Stimulated activated naive B cell treated with anti-CD40 and anti-IgM and Interleukin-4, amounts not matched to agents 10 μg/mL and 1 μg/mL and 100 μg/mL, for 72 hours (primary cell): ENCODE measurements around the gene PARP8.

Experiments used
- ATAC-seq, 2 donors: fragments of 150-1000 bp; cut with Tn5 transposase; replicated peaks; 2 replicates each; pipeline ENCODE4 v1.10.0; 2021; ENCODE audit warnings: moderate library complexity in 1 of 2
- DNase-seq: peaks from one replicate; pipeline ENCODE4 v3.0.0; 2021
- H3K27ac Mint-ChIP-seq: one replicate; pipeline ENCODE4 v1.8.0; 2022; ENCODE audit warnings: mild to moderate bottlenecking, mixed read lengths
- H3K27me3 Mint-ChIP-seq, 2 donors: one replicate each; pipeline ENCODE4 v1.8.0; 2022; ENCODE audit warnings: mixed read lengths in 2 of 2
- H3K36me3 Mint-ChIP-seq, 2 donors: one replicate each; pipeline ENCODE4 v1.8.0; 2022; ENCODE audit warnings: mixed read lengths in 2 of 2, mild to moderate bottlenecking in 1 of 2
- H3K4me1 Mint-ChIP-seq, 2 donors: one replicate each; pipeline ENCODE4 v1.8.0; 2022; ENCODE audit warnings: mixed read lengths in 2 of 2, mild to moderate bottlenecking in 1 of 2
- H3K4me3 Mint-ChIP-seq, 2 donors: one replicate each; pipeline ENCODE4 v1.8.0; 2022; ENCODE audit warnings: mild to moderate bottlenecking in 2 of 2, mixed read lengths in 2 of 2, moderate library complexity in 1 of 2
- H3K9me3 Mint-ChIP-seq, 2 donors: one replicate each; pipeline ENCODE4 v1.8.0; 2022; ENCODE audit warnings: mixed read lengths in 2 of 2, mild to moderate bottlenecking in 1 of 2

Gene PARP8

DNA sequence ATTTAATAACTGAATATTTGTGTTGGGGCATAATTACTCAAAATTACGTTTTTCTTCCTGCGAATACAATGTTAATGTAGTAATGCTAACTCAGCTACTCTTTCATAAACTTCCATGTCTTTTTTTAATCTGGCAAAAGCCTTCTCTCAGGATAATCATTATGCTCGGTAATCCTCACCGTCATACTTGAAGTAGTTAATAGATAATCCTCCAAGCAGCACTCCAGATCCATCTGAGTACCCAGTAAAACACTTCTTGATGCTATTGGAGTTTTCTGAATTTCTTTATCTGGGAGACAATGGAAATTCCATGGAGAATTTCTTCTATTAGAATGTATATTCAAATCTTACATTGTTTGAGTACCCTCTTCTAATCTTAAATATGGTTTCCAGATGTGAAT lies 34.3 kb downstream of the PARP8 start:
- Mint-ChIP-seq H3K27ac (no peak overlapping the region), H3K4me1 (peaks cover 21 to 59% of the 10 kb centered on the region in 2 donors), H3K27me3 (no peaks in the 10 kb centered on the region), H3K9me3 (peaks cover 0 to 1% of the 10 kb centered on the region in 2 donors), H3K36me3 (peaks cover 3 to 16% of the 10 kb centered on the region in 2 donors), H3K4me3 (no peak overlapping the region)
- no peak for ATAC-seq
- no peak for DNase-seq

DNA sequence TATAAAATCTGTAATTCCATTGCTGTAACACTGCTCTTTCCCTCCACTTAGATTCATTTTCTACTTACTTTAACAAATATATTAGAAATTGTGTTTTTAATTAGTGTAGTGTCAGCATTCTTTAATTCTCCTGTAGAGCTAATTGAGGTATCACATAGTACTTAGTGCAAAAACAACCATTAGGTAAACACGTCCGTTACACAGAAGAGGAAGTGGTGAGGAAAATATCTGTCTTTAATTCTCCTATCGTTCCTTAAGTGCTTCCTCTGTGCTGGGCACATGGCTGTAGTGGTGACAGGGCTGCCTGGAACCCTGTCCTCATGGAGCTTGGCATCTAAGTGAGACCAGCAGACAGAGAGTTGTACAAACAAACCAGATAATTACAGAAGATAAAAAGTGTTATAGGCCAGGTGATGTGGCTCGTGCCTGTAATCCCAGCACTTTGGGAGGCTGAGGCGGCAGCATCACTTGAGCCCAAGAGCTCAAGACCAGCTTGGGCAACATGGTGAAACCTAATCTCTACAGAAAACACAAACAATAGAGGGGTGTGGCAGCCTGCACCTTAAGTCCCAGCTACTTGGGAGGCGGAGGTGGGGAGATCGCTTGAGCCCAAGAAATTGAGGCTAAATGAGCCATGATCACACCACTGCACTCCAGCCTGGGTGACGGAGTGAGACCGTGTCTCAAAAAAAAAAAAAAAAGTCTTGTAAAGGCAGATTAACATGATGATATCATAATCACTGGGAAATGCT lies 36.4 kb downstream of the PARP8 start:
- Mint-ChIP-seq H3K4me1 (peaks cover 12 to 53% of the 10 kb centered on the region in 2 donors), H3K27me3 (no peaks in the 10 kb centered on the region), H3K9me3 (peaks cover 0 to 1% of the 10 kb centered on the region in 2 donors), H3K36me3 (peaks cover 3 to 10% of the 10 kb centered on the region in 2 donors), H3K27ac (peak overlapping the region; percentile 14), H3K4me3 (no peak overlapping the region)
- ATAC-seq, result peak; percentile 52 to 72
- no peak for DNase-seq

DNA sequence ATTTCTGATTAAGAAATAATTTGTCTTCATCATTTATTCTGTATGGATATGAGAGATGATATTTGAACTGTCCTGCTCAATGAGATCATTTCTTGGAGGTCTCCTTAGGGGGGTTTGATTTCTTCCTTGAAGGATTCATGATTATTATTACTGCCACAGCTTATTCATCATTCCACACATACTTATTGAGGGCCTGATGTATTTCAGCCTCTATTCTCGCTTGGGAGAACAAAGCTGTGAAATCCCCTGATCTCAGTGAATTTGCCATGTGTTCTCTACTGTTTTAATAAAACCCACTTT lies 36.9 kb downstream of the PARP8 start:
- H3K27me3 Mint-ChIP-seq, result no peaks in the 10 kb centered on the region
- no peak for ATAC-seq
- peaks cover 0 to 1% of the 10 kb centered on the region in 2 donors for H3K9me3 Mint-ChIP-seq
- H3K4me1 Mint-ChIP-seq, result peaks cover 11 to 48% of the 10 kb centered on the region in 2 donors
- no peak for DNase-seq
- H3K4me3 Mint-ChIP-seq, result no peak overlapping the region
- peaks cover 3 to 8% of the 10 kb centered on the region in 2 donors for H3K36me3 Mint-ChIP-seq
- H3K27ac Mint-ChIP-seq, result no peak overlapping the region

DNA sequence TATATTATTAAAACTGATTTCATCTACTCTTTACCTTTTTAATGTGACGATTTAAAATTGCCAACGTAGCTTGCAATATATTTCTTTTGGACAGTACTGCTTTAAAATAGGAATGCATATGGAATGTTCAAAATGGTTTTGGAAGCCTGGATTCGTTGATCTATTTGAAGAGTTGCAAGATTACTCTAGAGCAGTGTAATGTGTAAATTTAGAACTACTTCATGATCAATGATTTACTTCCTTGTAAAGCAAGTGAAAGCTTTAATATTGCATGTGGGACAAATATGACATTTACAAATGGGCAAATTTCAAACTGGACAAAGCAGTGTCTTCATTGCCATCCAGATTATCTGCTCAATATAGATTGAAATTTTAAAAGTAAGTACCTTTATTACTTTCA lies 38.3 kb downstream of the PARP8 start:
- Mint-ChIP-seq H3K4me3 (no peak overlapping the region), H3K4me1 (peaks cover 13 to 46% of the 10 kb centered on the region in 2 donors)

DNA sequence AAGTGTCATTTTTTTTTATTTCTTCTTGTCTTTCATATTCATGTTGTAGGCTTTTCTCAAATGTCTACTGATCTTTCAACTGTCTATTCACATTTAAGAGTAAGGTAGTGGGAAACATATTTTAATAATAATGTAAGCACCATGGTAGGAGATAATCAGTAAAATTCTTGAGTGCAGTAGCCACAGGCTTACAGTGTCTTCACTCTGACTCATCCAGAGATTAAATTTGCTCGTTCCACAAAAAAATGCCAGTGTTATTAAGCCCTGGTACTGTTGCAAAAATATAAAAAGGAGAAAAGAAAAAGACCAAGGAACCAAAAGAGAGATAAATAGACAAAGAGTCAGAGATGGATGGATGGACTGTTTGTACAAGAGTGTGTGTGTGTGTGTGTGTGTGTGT lies 43.0 kb downstream of the PARP8 start:
- no peak overlapping the region for H3K4me3 Mint-ChIP-seq
- H3K27ac Mint-ChIP-seq, result peak overlapping the region; percentile 16
- H3K4me1 Mint-ChIP-seq, result peaks cover 18 to 56% of the 10 kb centered on the region in 2 donors
- no peak for ATAC-seq
- no peaks in the 10 kb centered on the region for H3K27me3 Mint-ChIP-seq
- peaks cover 0 to 1% of the 10 kb centered on the region in 2 donors for H3K36me3 Mint-ChIP-seq
- no peaks in the 10 kb centered on the region for H3K9me3 Mint-ChIP-seq
- DNase-seq, result no peak

More for the DNA sequence above, 38.3 kb downstream of the PARP8 start:
- Mint-ChIP-seq H3K27ac (no peak overlapping the region), H3K9me3 (peaks cover 0 to 1% of the 10 kb centered on the region in 2 donors), H3K36me3 (peaks cover 3 to 8% of the 10 kb centered on the region in 2 donors), H3K27me3 (no peaks in the 10 kb centered on the region)
- ATAC-seq, result no peak
- no peak for DNase-seq

DNA sequence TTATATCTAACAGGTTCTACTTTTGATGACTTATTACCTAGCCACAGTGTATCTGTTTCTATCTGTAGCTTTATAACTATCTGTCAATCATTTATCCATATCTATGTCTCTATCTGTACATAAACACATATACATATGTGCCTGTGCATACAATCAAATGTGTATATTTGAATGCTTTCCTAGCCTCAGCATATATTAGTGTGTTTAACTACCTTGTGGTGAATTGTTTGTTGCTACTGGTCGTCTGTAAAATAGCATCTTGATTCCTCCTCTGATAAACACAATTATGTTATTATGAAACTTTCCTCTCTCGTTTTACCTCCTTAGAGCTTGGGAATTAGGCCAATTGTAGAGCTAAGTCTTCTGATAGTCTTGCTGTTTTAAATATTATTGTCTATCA lies 44.4 kb downstream of the PARP8 start:
- Mint-ChIP-seq H3K4me3 (peak overlapping the region; percentile 80 to 83), H3K4me1 (peaks cover 20 to 55% of the 10 kb centered on the region in 2 donors), H3K27me3 (no peaks in the 10 kb centered on the region), H3K36me3 (no peaks in the 10 kb centered on the region), H3K9me3 (no peaks in the 10 kb centered on the region), H3K27ac (peak overlapping the region; percentile 94)
- ATAC-seq (peak; percentile 2 to 9), DNase-seq (no peak)

DNA sequence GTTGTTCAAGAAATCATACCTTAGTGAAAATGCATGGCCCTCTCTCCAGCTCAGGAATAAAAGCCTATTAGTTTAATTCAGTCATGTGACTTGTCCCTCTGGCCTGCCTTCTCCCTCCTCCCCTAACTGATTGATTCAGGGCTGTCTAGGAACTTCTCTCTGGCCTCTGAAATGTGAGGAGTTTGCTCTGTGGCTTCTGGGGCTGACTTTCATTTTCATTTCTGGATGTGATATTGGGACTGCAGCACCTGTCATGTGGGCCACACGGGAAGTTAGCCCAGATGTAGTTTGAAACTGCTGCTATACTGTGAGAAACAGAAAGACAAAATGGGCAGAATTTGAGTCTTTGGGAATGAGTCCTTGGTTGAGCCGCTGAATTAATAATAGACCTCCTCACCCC lies 44.8 kb downstream of the PARP8 start:
- peak; percentile 96 to 98 for ATAC-seq
- H3K27ac Mint-ChIP-seq, result peak overlapping the region; percentile 94

DNA sequence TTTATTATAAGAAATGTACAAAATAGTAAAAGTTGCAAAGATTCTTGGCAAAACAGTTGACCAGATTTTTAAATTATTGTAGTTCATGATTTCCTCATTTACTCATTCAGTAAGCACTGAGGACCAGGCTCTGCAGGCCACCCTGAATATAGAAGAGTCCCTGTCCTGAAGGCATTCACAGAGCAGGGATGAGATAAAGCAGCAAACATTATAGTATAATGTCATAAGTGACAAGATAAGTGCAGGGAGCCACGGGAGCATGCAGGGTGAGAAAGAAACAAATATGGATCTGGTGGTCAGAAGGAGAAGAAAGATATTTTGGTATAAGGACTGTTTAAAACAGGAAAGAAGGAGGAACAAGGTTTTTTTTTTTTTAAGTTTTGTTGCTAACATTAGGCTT lies 46.0 kb downstream of the PARP8 start:
- Mint-ChIP-seq H3K4me3 (peak overlapping the region in 1 of 2 donors; percentile 22), H3K27me3 (no peaks in the 10 kb centered on the region), H3K4me1 (peaks cover 25 to 66% of the 10 kb centered on the region in 2 donors), H3K36me3 (no peaks in the 10 kb centered on the region), H3K27ac (peak overlapping the region; percentile 45), H3K9me3 (peaks cover 2 to 4% of the 10 kb centered on the region in 2 donors)
- ATAC-seq (no peak), DNase-seq (no peak)

More for the DNA sequence above, 44.8 kb downstream of the PARP8 start:
- Mint-ChIP-seq H3K36me3 (no peaks in the 10 kb centered on the region), H3K4me3 (peak overlapping the region; percentile 80 to 83), H3K9me3 (no peaks in the 10 kb centered on the region), H3K27me3 (no peaks in the 10 kb centered on the region), H3K4me1 (peaks cover 20 to 59% of the 10 kb centered on the region in 2 donors)
- DNase-seq, result peak; percentile 55

DNA sequence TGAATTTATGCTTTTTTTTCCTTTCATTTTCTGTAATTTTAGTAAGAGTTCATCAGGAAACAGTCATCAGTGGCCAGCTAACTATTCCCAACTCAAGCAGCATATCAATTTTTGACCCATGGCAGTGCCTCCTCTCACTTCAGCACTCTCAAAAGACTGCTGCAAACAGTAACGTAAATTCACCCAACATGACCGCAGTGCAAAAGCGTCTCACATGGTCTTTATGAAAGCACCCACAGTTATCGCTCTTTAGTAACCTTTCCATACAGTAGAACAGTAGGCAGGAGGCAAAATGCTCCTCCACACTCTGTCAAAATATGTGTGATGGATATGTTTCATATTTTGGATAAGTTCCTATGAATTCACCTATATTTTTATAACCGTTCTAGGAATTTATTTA lies 48.6 kb downstream of the PARP8 start:
- Mint-ChIP-seq H3K9me3 (peaks cover 2 to 4% of the 10 kb centered on the region in 2 donors), H3K4me3 (no peak overlapping the region)
- no peak for ATAC-seq

DNA sequence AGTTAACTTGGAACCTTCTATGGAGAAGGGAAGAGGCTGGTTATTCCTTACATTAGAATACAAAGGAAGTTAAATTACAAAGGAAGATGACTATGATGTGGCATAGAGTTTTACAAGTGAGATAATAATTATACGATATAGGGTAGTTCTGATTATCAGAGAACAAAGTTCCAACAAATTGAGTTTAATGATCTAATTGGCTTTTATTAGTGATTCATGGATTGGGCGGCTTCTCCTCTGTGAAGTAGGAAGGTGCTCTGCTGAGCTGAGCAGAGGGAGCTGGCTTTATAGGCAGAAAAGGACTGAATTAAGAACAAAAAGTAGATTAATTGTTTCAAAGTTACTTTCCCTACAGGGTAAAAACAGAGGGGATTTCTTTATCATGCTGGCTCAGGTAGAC lies 49.7 kb downstream of the PARP8 start:
- H3K4me1 Mint-ChIP-seq, result peaks cover 29 to 74% of the 10 kb centered on the region in 2 donors
- peaks cover 3% of the 10 kb centered on the region in 2 donors for H3K36me3 Mint-ChIP-seq
- no peak for ATAC-seq
- no peak for DNase-seq
- no peak overlapping the region for H3K4me3 Mint-ChIP-seq
- peaks cover 2 to 4% of the 10 kb centered on the region in 2 donors for H3K9me3 Mint-ChIP-seq
- no peak overlapping the region for H3K27ac Mint-ChIP-seq
- H3K27me3 Mint-ChIP-seq, result no peaks in the 10 kb centered on the region

More for the DNA sequence above, 48.6 kb downstream of the PARP8 start:
- no peaks in the 10 kb centered on the region for H3K27me3 Mint-ChIP-seq
- peaks cover 27 to 73% of the 10 kb centered on the region in 2 donors for H3K4me1 Mint-ChIP-seq
- H3K36me3 Mint-ChIP-seq, result peaks cover 0 to 3% of the 10 kb centered on the region in 2 donors
- peak overlapping the region; percentile 11 for H3K27ac Mint-ChIP-seq
- DNase-seq, result no peak

DNA sequence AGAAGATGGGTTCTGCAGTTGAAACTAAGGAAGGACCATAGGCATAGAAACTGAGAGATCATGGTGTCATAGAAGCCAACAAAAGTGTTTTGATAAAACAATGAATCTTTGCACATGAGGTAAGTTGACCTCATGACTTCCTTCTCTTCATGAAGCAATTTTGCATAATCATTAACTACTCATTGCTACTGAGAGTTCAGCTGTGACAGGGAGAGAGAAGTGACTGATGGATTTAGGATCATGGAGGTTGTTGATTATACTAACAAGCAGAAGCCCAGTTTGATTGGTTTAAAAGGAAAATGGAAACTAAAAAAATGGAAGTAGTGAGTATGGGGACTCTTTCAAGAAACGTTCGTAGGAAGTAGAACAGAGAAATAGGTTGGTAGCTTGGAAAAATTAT lies 51.2 kb downstream of the PARP8 start:
- no peak for DNase-seq
- no peaks in the 10 kb centered on the region for H3K27me3 Mint-ChIP-seq
- H3K27ac Mint-ChIP-seq, result peak overlapping the region; percentile 27
- H3K36me3 Mint-ChIP-seq, result peaks cover 3% of the 10 kb centered on the region in 2 donors
- ATAC-seq, result peak; percentile 74 to 85
- no peak overlapping the region for H3K4me3 Mint-ChIP-seq
- peaks cover 27 to 72% of the 10 kb centered on the region in 2 donors for H3K4me1 Mint-ChIP-seq
- peaks cover 2 to 4% of the 10 kb centered on the region in 2 donors for H3K9me3 Mint-ChIP-seq

DNA sequence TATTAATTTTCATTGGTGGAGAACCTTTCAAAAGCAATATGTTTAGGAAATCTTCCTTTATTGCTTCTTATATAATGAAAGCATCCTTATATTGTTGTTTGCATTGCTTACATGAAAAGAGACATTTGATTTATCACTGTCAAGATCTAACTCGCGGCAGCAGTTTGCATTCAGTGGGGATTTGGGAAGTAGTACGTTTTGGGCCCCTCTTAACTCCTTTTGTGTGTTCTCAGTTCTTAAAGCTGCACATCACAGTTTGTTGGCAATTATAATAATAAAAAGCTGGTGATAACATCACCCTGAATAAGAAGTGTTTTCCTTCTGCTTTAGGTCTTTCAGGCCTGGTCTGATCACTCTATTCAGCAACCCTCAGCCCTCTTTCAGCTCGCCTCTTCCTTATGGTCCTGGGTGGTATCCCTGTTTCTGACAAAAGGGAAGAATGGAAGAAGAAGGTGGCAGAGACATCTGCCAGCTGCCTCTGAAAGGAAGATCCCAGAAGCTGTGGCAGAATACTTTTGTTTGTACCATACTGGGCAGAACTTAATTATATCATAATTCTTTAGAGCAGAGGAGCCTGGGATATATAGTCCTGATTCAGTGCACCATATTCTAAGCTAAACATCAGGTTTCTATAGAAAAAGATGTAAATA lies 53.7 kb downstream of the PARP8 start:
- peaks cover 21 to 60% of the 10 kb centered on the region in 2 donors for H3K4me1 Mint-ChIP-seq
- peaks cover 2 to 4% of the 10 kb centered on the region in 2 donors for H3K9me3 Mint-ChIP-seq
- no peak for DNase-seq
- no peaks in the 10 kb centered on the region for H3K27me3 Mint-ChIP-seq
- H3K27ac Mint-ChIP-seq, result peak overlapping the region; percentile 2
- no peak overlapping the region for H3K4me3 Mint-ChIP-seq
- no peak for ATAC-seq
- H3K36me3 Mint-ChIP-seq, result peaks cover 3% of the 10 kb centered on the region in 2 donors

DNA sequence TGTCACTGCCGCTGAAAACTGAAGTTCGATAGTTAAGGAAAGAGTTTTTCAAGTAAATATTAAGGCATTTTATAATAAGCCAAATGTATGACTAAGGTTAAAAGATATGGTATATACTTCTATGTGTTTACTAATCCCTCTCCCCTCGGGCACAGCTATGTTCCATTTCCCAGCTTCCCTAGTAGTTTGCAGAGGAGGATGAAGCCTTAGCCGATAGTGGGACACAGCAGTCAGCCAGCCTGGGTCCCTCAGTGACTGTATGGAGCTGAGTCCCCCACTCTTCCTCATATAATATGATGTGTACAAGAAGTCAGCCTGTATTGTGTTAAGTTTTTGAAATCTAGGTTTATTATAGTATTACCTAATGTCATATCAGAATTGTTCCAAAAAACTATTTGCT lies 55.8 kb downstream of the PARP8 start:
- ATAC-seq (no peak), DNase-seq (no peak)
- H3K4me3 Mint-ChIP-seq, result no peak overlapping the region
- H3K27me3 Mint-ChIP-seq, result no peaks in the 10 kb centered on the region
- H3K36me3 Mint-ChIP-seq, result peaks cover 3% of the 10 kb centered on the region in 2 donors
- peak overlapping the region; percentile 25 for H3K27ac Mint-ChIP-seq
- peaks cover under 1 to 2% of the 10 kb centered on the region in 2 donors for H3K9me3 Mint-ChIP-seq
- H3K4me1 Mint-ChIP-seq, result peaks cover 23 to 58% of the 10 kb centered on the region in 2 donors

DNA sequence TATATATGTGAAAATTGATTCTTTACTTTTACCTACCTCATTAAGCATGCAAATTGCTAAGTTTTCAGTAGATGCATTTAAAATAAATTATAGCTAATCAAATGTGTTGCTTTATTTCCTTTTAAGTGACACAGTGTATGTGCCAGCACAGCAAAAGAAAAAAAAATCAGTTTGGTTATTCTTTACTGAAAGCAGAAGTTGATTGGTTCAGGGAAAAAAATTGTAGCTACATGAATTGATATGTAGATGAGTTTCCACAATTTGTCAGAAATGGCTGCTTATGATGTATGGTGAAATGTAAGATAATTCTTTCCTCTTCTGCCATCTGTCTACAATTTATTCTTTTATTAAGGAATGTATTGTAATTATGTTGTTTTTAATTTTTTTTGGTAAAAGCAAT lies 57.8 kb downstream of the PARP8 start:
- no peak for DNase-seq
- H3K27me3 Mint-ChIP-seq, result no peaks in the 10 kb centered on the region
- peaks cover 17 to 45% of the 10 kb centered on the region in 2 donors for H3K4me1 Mint-ChIP-seq
- H3K4me3 Mint-ChIP-seq, result no peak overlapping the region
- H3K27ac Mint-ChIP-seq, result no peak overlapping the region
- H3K36me3 Mint-ChIP-seq, result peaks cover 0 to 3% of the 10 kb centered on the region in 2 donors
- ATAC-seq, result peak; percentile 52 to 63
- H3K9me3 Mint-ChIP-seq, result no peaks in the 10 kb centered on the region
